HG03045 (cell line): ENCODE measurements around the gene HIF1A.

Experiments used
- ATAC-seq: cut with Tn5 transposase; IDR thresholded peaks from one replicate; pipeline ENCODE4 v1.9.1; 2021; ENCODE audit warnings: mild to moderate bottlenecking, moderate library complexity; ENCODE audit not compliant: unreplicated experiment

The HIF1A gene

DNA sequence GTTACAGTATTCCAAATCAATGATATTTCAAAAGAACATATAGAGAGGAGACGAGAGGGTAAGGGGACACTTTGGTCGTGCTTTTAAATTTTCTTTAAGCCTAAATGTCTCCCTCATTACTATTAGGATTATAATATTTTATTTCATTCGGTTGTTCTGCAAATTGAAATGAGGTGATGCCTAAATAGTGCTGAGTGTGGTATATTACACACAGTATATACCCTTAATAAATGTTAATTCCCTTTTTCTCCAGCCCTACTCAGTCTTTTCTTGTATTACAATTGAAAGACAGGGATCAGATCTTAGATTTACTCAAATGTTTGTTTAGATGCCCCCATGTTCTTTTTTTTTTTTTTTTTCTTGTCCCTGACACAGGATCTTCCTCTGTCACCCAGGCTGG lies 74.6 kb downstream of the HIF1A start:
- ATAC-seq, result no peak

DNA sequence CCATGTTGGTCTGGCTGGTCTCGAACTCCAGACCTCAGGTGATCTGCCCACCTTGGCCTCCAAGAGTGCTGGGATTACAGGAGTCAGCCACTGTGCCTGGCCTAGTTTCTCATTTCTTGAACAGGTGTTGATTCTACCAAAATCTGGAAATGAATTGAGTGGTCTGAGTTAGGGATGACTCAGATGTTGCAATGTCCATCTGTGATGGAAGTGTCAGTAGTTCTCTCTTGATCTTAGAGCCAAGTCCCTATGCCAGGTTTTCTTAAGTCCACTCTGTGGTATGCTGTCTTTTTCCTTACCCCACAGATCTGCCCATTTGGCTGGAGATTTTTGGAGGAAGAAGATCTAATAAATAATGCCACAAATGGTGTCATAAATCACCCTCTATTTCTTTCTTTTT lies 79.5 kb downstream of the HIF1A start:
- ATAC-seq, result no peak

DNA sequence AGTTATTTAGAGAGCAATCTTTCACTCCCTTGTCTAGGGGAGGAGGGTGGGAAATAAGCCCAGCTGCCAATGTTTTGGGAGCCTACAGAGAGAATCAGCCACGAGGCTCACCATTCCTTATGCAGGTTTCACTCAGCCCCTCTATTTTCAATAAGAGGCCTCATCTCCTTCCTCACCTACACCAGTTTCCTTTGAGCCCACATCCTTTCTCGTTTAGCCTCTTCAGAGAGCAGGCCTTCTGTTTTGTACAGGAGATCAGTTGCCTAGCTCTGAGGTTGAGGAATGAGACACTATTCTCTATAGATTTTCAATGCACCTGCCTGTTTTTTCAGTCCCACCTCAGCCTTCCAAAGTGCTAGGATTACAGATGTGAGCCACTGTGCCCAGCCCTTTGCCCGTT lies 84.8 kb downstream of the HIF1A start:
- no peak for ATAC-seq

DNA sequence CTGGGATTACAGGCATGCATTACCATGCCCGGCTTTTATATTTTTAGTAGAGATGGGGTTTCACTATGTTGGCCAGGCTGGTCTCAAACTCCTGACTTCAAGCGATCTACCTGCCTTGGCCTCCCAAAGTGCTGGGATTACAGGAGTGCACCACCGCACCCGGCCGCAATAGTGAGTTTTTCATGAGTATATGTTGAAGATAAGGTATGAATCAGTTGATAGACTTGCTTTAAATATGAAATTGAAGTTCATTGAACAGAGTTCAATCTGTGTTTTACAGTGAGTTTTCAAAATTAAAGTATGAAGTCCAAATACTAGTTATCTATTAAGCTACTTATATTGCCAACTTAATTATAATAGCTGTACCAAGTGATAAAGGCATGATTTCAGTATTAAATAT lies 102.0 kb downstream of the HIF1A start:
- no peak for ATAC-seq
